RKO (cell line): ENCODE data around the gene TRIM60.
"Not testable (repeated sequence)": the region's sequence is repeated elsewhere in the genome, so short reads cannot be mapped to it uniquely, and the experiment has no call there.

Experiments used
- DNase-seq: peaks from one replicate; pipeline ENCODE4 v3.0.0-alpha.2; 2016; ENCODE audit warnings: low spot score

TRIM60 gene

DNA sequence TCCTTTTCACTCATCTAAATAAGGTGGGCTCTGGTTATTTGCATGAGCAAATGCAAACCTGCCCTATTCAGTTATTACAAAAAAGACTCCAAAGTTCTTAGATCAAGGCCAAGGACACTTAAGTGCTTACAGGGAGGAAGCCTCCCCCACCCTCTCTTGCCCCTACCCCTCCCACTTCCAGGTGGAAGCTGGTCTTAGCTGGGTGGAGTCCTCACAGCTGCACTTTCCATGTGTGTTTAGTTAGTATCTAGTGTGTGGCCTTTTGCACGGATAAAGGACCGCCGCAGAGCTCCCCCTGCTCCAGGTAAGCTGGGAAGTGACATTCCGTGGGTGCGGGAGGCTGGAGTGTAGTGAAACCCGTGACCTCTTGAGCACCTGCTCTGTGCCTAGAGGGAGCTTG, 21.8 kb downstream of the TRIM60 start, which contains the start of gene TRIM75:
Gene TRIM75 (plus strand): TSS at position 222 of the 400 bp plus-strand sequence. CDS start 5,282 bp downstream, outside the sequence.
- DNase-seq: no peak

DNA sequence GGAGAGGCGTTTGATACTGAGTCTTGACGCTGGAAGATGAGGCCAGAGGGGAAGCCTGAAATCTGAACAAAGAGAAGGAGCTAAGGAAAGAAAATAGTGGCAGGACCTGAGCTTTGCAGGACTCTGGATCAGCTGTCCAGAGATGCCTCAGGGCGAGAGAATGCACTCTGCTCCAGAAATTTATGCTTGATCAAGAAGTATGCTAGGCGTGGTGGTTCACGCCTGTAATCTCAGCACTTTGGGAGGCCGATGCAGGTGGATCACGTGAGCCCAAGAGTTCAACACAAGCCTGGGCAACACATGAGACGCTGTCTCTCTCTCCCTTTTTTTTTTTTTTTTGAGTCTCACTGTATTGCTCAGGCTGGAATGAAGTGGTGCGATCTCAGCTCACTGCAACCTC, 23.8 kb downstream of the TRIM60 start:
- no peak for DNase-seq

DNA sequence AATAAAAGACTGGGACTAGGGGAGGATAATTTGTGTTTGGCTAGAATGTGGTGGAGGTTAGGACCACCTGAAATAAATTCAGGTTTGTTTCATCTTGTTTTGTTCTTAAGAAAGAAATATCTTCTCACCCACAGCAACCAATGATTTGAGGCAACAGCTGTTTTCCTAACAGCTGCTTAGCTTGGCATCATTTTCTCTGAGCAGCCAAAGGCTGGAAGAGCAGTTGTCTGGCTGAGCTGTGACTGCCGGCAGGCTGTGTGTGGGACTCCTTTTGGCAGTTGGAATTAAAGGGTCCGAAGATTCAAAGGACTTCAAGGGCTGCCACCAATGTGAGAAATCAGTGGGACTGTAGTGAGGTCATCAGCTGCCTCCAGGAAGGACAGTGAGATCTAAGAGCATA, 26.9 kb downstream of the TRIM60 start:
- no peak for DNase-seq

DNA sequence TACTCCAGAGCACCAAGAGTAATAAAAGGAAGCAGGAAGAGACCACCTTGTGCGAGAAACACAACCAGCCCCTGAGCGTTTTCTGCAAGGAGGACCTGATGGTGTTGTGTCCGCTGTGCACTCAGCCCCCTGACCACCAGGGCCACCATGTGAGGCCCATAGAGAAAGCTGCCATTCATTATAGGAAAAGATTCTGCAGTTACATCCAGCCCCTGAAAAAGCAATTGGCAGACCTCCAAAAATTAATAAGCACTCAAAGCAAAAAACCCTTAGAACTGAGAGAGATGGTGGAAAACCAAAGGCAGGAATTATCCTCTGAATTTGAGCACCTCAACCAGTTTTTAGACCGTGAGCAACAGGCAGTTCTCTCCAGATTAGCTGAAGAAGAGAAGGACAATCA, 27.6 kb downstream of the TRIM60 start:
- DNase-seq: no peak

DNA sequence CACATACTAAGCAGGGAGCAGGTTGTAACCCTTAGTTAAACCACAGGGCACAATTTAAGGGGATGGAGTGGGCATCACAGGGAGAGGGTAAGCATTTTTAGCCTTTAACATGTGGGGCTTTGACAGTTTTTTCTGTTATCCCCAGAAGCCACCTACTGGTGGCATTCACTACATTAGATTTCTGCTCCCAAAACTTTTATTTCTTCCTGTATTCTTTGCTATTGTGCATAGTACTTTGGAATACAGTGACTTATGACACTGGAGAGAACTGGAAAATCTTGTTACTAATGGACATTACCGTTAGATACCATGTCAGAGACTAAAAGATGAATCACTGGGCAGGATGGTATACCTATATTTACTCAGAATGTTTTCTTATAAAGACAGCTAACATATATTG, 29.1 kb downstream of the TRIM60 start:
- DNase-seq: peak; percentile 21

DNA sequence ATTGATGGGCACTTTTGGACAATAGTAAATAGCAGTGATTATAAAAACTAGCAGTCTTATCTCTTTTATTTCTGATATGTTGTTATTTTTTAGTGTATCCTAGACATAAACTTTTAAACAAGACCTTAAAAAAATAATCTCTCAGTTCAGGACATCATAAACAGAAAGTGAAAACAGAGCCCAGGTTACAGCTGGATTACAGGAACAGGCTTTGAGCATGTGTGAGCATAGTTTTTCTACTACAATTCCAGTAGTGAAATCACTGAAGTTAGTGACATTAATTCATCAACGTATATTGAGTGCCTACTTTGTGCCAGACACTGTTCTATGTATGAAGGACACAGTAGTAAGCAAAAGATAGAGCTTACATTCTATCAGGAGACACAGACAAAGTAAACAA, 38.8 kb downstream of the TRIM60 start:
- no peak for DNase-seq

DNA sequence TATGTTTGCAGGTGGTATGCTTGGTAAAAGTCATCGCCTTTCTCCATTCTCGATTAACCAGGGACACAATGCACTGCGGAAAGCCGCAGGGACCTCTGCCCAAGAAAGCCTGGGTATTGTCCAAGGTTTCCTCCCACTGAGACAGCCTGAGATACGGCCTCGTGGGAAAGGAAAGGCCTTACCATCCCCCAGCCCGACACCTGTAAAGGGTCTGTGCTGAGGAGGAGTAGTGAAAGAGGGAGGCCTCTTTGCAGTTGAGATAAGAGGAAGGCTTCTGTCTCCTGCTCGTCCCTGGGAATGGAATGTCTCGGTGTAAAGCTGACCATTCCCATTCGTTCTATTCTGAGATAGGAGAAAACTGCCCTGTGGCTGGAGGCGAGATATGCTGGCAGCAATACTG, 41.5 kb downstream of the TRIM60 start:
- DNase-seq: not testable (repeated sequence)

DNA sequence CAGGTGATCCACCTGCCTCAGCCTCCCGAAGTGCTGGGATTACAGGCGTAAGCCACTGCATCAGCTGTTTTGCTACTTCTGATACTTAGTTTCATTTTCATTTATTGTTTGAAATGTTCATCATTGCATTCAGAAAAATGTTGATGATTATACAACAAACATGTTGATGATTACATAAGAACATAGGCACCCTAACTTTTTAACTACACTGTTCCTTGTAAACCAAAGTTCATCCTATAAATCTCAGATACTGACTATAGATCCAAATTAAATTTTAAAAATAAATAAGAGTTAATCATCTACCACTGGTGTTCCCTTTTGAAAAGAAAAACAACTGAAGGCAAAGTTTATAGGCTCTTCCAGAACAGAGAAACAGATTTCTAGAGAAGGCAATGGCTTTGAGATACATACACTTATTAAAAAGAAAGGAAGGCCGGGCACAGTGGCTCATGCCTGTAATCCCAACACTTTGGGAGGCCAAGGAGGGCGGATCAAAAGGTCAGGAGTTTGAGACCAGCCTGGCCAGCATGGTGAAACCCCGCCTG, 45.3 kb downstream of the TRIM60 start:
- DNase-seq: no peak

DNA sequence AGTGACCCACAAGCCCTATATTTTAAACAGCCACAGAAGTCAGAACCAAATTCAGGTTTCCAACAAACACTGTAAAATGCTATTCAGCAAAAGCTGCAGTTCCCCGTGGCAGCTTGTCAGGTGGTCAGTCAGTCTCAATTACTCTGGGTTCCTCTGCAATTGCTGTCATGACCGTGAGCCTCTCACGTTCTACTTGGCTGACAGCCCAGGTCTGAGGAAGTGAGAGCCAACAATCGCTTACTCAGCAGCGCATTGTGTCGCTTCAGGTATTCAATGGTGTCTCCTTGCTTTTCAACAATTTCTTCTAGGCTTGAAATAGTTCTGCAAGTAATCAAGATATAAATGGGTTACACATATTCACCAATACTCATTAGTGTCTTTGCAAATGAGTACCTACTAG, 47.7 kb downstream of the TRIM60 start:
- DNase-seq: no peak

DNA sequence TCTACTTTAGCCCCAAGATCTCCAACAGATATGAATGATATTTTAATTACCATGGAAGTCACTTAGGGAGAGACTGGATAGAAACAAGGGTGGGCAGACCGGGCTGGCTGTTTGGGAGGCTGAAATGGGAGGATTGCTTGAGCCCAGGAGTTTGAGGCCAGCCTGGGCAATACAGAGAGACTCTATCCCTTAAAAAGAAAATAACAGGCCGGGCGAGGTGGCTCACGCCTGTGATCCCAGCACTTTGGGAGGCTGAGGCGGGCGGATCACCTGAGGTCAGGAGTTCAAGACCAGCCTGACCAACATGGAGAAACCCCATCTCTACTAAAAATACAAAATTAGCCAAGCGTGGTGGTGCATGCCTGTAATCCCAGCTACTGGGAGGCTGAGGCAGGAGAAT, 53.0 kb downstream of the TRIM60 start:
- DNase-seq: not testable (repeated sequence)

DNA sequence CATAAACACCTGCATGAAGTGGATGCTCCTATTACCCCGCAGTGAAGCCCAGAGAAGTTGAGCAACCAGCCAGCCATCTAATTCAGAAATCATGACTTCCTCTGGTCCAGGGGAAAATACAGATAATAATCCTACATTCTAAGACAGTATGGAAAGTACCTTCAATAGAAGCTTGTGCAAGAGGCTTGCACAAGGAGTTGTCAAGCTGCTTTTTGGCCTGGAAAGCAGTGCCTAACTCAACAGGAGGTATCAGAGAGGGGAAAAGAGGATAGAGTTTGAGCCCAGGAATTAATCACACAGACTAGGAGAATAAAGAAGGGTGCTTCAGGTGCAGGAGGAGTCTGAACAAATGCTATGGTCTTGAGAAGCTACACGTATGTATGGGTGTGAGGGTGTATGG, 54.1 kb downstream of the TRIM60 start:
- DNase-seq: no peak

DNA sequence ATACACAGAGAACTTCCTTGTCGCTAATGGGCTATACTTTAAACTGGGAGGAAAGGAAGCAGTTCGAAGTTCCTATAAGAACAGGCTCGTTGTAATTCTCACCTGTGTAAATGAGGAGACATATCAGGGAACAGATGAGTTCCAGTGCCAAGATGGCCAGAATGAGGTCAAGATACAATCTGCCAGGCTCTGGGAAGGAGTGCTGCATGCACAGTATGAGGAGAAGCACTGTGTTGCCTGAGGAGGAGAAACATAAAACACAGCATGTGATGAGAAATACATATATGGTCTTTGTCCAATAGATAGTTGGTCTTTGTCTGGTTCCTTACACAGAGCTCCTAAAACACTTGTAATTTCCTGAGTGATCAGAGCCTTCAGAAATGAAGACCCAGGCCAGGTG, 56.6 kb downstream of the TRIM60 start:
- DNase-seq: no peak
